GM18511 (cell line): ENCODE measurements around the gene MACC1.

Experiments
- ATAC-seq: cut with Tn5 transposase; IDR thresholded peaks from one replicate; pipeline ENCODE4 v1.9.1; 2021; ENCODE audit warnings: mild to moderate bottlenecking, moderate library complexity; ENCODE audit not compliant: unreplicated experiment

The MACC1 gene

DNA sequence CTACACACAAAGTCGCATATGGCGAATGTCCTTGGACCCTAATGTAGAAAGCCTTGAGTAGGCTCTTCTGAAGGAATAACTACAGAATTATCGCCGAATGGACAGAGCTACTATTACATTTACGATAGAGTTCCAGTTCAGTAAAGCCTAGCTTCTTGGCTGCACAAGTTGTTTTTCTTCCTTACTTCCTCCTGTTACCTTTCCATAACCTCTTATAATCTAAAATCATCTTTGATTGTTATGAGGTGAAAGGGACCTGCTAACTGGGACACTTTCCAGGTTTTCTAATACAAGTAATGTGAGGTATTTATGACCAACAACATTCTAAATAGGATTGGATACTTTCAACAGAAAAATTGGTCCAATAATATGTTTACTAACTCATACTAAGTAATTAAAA lies 31.2 kb downstream of the MACC1 start:
- ATAC-seq = no peak

DNA sequence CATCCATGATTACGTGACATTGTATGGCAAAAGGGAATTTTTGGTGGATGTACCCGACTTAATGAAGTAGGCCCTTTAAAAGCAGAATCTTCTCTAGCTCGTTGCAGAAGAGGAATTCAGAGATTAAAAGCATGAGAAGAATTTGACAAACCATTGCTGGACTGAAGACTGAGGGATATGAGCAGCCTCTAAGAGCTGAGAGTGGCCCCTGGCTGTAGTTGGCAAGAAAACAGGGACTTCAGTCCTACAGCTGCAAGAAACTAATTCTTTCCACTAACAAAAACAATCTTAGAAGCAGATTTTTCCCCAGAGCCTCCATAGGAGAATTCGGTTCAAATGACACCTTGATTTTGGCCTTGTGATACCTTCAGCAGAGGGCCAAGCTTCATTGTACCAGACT lies 34.1 kb downstream of the MACC1 start:
- ATAC-seq = no peak

DNA sequence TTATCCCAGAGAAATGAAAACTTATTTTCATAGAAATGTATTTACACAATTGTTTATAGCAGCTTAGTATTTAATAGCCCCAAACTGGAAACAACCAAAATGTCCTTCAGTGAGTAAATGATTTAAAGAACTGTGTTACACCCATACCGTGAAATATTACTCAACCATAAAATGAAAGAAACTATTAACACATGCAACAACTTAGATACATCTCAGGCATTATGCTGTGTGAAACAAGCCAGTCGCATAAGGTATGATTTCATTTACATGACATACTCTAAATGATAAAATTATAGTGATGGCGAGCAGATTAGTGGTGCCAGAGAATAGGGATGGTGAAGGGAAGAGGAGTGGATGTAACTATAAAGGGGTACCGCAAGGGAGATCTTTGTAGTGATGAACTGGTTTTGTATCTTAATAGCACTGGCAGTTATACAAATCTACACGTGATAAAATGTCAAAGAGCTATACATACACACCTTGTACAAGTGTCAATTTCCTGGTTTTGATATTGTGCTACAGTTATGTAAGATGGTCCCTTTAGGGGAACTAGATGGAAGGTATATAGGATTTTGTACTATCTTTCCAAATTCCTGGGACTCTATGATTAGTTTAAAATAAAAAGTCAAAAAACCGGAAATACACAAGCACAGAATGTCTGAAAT lies 40.5 kb downstream of the MACC1 start:
- ATAC-seq = no peak

DNA sequence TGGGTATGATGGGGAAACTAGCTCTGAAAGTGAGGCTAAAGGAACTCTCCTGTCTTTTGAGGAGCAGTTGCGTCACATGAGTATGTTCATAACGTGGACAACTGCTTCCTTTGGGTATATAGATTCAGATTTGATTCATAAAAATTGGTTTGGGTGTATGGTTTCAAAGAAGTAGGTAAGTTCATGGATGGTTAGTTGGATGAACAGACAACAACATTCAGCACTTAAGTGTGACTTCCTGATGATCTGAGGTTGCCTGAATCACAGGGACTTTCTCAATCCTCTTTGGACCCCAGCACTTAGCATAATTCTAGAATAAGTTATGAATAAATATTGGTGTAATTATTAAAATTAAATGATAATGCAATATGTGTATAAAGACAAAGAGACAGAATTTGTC lies 43.4 kb downstream of the MACC1 start:
- no peak for ATAC-seq

DNA sequence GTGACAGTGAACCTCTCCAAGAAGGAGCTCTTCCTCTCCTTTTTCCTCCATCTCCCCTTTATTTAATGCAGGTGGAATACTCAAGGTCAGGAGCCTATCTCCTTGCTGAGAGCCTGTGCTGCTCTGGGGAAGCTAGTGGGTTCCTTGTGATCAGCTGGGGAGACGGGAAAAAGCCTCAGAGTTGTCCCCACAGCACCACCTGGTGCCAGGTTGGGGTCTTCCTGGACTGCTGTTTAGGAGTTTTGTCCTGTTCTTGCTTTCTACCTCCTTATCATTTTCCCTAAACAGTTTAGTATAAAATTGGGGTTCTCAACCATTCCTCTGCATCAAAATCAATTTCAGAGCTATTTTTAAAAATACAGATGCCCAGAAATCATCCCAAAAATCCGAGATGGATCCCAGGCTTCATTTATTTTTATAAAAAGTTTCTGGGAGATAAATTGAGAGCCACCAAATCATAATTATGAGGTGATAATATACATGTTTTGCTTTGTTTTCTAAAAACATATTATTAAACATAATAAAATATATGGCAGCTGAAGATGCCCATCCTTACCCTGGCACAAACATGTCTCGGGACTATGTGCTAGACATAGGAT lies 44.3 kb downstream of the MACC1 start:
- ATAC-seq = no peak

DNA sequence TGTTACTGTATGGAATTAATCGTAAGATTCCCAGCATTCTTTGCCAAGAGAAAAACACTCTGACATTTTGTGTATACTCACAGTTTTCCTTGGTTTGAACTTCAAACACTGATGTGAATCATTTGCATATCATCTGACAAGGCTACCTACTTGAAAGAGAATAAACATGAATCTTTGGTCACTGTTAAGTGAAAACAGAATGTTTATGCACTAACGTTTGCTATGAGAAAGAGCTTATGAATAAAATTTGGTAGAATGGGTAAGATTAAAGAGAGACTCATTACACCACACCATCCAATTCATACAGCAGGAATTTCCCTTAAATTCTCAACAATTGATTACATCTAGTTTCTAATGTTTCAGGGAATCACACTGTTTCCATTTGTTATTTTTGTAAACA lies 46.6 kb downstream of the MACC1 start:
- no peak for ATAC-seq

DNA sequence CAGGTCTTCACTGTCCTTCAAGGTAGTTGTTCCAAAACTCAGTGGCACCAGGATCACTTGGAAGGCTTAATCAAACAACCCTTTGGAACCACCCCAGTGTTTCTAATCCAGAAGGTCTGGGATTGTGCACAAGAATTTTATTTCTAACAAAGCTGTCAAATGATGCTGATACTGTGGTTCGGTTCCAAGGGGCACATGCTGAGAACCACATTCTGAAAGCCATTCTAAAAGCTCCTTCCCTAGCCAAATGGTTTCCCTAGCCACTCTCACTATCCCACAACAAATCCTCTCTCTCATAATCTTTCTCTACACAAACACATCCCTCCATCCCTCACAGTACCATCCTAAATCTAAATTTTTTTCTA lies 52.1 kb downstream of the MACC1 start:
- no peak for ATAC-seq

DNA sequence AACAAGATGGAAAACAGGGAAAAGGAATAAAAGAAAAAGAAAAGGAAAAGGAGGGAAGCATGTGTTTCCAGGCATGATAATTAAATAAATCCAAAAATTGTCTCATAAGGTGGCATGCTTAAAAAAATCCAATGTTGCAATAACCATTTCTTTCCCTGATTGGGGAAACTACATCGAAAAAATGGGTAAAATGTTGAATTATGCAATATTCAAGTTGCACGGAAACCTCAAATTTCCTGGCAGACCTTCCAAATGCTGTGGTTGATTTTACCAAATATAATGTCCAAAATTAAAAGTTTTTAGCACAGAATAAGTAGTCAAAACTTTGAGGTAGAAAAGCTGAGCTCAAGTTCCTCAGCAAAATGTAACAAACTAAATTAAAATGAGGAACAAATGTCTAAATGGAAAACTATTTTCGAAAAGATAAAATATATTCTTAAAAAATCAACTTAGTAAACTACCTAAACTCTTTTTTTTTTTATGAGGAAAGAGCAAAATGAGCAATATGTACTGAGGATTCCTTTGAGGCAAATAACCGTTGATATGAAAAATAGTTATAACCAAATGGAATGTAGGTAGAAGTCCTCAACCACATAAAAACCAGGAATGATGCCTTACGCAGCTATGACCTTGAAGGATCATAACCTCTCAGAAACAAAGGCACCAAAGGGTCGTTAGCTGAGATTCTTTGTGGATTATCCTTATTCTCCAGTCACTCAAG lies 52.6 kb downstream of the MACC1 start:
- ATAC-seq = no peak

DNA sequence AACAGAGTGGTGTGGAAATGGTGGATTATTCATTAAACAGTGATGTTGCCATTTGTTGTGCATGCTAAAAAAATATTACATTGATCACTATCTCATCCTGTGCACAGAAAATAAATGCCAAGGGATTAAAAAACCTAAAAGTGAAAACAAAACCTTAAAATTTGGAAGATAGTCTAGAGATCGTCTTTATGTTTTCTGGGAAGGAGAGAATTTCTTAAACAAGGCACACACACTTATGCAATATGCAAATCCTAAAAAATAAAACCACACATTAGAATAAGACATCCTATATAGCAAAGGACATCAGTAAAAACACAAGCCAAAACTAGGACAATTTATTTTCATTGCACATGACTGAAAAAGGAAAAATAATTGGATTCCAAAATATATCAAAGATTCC lies 54.5 kb downstream of the MACC1 start:
- no peak for ATAC-seq

DNA sequence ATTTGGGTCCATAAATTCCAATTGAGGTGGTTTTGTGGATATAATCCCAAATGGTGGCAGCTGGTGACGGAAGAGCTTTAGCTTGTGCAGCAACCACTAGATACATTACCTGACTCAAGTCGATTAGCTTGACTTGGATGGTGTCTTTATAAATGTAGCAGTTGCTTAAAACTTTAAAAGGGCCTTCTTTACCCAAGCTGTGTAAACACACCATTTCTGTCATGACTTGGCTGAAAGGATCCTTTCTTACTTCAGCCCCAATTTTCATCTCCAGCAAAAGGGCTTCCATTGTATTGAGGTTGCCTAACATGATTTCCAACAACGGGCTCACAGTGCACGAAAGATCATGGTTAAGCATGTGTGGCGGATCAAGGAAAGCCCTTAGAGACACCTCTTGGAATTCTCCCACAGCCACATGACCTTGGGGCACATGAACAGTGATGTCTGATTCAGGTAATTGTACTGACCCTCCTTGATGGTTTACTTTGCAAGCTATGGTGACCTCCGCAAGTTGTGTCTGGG lies 57.9 kb downstream of the MACC1 start:
- ATAC-seq = no peak

DNA sequence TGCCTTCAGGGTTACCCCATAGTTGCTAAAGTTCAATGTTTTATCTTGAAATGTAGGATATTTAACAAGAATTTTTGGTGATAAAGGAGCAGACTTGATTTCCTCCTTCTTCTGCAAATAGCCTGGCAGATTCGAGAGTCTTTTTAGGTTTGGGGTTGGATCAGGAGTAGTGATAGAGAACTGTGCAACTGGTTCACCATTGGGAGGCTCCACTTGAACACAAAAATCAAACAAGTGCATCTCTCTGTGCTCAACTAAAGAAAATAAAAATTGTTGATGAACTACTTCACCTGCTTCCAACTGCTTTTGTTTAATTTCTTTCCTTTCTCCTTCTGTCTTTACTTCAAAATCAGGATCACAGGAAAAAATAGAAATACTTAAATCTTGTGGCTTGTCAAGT lies 58.5 kb downstream of the MACC1 start:
- peak; percentile 59 for ATAC-seq

DNA sequence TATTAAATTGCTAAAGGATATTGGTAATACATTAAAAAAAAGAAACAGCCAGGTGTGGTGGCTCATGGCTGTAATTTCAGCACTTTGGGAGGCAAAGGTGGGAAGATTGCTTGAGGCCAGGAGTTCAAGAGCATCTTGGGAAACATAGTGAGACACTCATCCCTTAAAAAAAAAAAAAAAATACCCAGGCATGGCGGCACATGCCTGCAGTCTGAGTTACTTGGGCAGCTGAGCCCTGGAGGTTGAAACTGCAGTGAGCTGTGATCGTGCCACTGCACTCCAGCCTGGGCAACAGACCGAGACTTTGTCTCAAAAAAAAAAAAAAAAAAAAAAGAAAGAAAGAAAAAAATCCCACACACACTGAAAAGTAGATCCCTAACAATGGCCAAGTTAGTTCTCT lies 59.7 kb downstream of the MACC1 start:
- no peak for ATAC-seq

DNA sequence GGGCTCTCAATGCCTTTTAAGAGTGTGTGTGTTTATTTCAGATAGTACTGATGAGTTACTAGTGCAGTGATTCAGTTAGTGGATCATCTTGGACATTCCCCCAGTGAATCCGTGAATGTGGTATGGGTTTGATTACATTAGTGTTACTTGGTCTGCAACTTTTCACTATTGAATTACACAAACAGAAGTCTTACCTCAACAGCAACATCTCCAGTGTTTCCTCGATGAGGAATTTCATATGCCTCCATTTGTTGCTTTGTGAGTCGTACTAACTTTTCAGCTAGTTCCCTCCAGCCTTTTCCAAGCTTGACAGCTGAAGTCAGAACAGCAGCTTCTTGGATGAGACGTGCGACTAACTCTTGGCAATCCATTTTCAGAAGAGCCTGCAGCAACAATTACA lies 63.2 kb downstream of the MACC1 start:
- ATAC-seq = no peak

DNA sequence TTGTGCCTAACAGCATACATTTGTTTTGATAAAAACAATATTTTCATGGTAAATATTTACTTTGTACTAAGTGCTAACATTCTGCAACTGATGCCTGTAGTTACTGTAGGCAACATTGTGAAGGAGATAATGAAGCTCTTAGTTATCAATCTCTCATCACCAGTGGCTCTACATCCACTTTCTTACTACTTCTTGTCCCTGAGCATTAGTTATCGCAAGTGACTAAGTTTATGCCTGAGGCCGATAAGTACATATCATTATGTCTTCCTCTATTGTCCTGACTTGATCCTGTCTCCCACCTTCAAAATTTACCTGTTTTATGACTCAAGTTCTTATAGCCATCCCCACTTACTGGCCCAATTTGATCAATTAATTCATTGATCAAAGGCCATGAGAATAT lies 63.6 kb downstream of the MACC1 start:
- no peak for ATAC-seq

DNA sequence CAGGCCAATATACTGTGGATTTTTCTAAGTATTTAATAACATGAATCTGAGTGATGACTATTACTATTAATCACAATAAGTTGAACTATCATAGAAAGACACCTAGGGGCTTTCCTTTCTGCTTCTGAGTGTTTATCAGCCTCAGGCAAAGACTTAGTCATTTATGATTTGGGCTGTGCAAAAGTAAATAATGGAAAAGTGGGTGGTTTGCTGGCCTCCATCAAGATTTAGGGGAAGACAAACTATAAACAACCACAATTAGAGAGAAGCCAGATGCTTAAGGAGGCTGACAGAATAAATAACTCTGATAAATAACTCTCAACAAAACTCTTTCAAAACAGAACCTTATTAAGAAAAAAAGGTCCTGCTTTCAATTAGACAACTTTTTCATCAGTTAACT lies 64.7 kb downstream of the MACC1 start:
- no peak for ATAC-seq

DNA sequence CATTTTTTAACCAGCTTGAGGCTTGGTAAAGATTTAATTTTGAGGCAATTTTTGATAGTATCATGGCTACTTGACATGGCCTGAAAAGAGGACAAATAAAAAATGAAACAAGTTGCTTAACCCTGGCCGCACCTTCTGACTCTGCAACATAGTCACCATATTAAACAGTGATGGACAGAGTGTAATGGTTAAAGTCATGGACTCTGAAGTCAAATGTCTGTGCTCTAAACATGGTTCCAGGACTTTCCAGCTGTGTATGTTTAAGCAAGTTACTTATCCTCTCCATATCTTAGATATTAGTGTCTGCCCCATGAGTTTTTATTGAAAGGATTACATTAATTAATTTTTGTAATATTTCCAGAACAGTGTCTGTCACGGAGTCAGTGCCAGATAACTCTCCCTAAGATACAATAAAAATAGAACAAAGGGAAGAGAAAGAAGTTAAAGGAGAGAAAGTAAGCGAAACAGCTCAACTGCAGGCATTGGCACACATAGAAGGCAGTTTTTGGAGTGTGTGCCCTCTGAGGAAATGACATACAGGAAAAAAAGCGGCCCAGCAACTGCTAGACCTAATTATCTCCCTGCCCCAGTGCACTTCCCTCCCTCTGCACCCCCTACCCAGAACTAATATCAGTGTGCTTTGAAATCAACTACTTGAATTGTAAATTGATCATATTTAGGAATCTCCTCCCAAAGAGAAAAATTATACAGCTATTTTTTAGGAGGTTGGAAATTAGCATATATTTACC lies 65.3 kb downstream of the MACC1 start:
- ATAC-seq = no peak

DNA sequence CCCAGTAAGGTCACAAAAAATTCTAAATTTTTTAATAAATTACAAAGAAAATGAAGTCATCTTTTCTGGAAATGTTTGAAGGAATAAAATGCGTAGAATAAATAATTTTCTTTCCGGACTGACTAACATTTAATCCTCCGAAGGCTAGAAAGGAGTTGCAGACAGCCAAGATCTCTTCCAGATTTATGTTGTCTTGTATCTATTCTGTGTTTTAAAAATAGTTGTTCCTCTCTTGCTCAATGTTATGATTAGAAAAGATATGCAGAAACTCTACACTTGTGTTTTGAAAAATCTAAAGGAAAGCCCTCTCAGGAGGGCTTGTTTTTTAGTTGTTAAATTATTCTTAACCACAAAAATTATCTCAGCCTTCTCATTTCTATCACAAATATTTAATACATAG lies 70.7 kb downstream of the MACC1 start:
- no peak for ATAC-seq

DNA sequence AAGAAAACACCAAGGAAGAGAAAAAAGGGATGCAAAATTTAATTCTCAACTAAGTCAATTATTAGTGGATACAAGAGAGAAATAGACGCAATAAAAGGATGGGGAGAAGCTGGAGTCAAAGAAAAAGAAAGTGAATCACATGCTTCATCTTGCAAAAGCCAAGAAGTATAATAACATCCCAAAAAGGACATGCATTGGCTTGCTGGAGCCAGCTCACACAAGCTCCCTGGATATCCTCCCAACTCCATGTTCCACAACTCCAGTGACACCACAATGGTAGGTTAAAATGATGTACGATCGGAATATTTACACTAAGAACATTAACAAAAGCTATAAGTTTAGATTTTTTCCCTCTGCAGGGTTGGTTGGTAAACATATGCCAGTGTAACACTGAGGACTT lies 72.4 kb downstream of the MACC1 start:
- ATAC-seq = no peak

DNA sequence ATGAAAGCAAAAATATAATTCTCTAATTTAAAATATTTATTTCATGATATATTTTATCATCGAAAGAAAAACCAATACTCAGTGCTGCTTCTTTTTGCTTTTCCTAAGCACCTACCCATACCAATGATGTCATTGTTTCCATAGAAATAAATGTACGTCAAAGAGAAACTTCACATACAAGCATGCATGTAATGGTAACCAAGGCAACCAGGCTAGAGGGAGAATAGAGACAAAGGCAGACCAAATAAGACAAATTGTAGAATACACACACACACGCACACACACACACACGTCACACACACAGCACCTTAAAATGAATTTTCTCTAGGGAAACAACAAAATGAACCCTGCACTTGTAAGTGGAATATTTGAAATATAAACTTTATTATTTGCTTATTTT lies 75.5 kb downstream of the MACC1 start:
- ATAC-seq = no peak

DNA sequence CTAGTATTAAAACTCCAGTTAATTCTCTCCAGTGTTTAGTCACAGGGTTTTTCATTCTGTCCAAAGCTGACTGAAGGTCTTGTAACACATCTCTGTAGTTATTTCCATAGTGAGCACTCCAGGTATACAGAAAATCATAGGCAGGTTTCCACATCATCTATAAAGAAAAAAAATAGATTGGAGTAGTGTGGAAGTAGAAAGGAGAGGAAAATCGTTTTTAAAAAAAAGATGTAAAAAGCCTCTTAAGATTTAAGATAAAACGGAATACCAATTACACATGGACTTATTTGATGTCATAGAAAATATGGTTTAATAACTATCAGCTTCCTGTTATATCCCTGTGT lies 76.2 kb downstream of the MACC1 start:
- no peak for ATAC-seq

DNA sequence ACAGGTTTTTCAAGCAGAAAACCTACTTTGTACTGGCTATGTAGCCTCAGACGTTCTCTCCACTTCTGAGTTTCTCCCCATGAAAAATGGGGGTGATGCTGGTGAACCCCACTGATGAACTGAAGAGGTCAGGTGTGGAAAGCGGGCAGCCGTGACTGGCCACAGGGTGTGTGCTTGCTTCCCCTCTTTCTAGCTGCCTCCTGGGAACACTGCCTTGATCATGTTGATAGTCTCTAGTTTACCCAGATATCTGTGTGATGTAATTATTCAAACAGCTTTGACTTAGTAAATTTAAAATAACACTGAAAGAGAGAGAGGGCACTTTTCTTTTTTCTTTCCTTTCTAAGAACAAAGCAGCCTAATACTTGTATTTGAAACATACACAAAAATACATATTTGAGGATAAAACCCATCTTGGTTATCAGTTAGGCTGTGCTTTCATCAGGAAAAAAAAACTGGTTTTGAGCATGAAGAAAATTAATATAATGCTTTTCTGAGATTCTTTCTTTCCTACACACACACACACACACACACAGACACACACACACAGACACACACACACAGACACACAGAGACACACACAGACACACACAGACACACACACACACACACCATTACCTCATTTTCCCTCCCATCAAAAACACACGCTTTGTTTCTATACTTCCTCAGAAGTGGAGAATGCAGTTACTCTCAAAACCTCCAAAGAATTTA lies 76.7 kb downstream of the MACC1 start:
- no peak for ATAC-seq
